BE2C (cell line): ENCODE data around the gene ABLIM3.

Source experiments
- DNase-seq: peaks from one replicate; pipeline ENCODE4 v3.0.0-alpha.2; 2020
- H3K27me3 ChIP-seq: fragments of 250-450 bp; sonication (Bioruptor Pico); 2 replicates; pipeline ENCODE4 v1.5.1; 2020; ENCODE audit warnings: mild to moderate bottlenecking
- H3K36me3 ChIP-seq: fragments of 250-450 bp; sonication (Bioruptor Pico); 2 replicates; pipeline ENCODE4 v1.5.1; 2020; ENCODE audit warnings: mild to moderate bottlenecking
- H3K4me1 ChIP-seq: fragments of 250-450 bp; sonication (Bioruptor Pico); 2 replicates; pipeline ENCODE4 v1.5.1; 2020
- H3K4me3 ChIP-seq: 2 replicates; pipeline ENCODE4 v1.5.1; 2011; ENCODE audit warnings: low read depth, low read length
- H3K9me3 ChIP-seq: fragments of 250-450 bp; sonication (Bioruptor Pico); 2 replicates; pipeline ENCODE4 v1.5.1; 2020
- CTCF ChIP-seq: IDR thresholded peaks from 2 replicates; pipeline ENCODE4 v1.5.1; 2012; ENCODE audit warnings: mild to moderate bottlenecking, low read depth, low read length

Gene ABLIM3

GRCh38 chr5:149201121-149201637, 59.9 kb downstream of the ABLIM3 start:
- Histone ChIP-seq H3K9me3 (no peaks in the 10 kb centered on the region), H3K4me1 (no peaks in the 10 kb centered on the region), H3K4me3 (no peak overlapping the region), H3K27me3 (no peaks in the 10 kb centered on the region), H3K36me3 (no peaks in the 10 kb centered on the region)
- DNase-seq = no peak
- no peak for TF ChIP-seq CTCF

- Histone ChIP-seq H3K4me1 (no peaks in the 10 kb centered on the region), H3K36me3 (no peaks in the 10 kb centered on the region), H3K4me3 (no peak overlapping the region), H3K9me3 (no peaks in the 10 kb centered on the region), H3K27me3 (no peaks in the 10 kb centered on the region)
- no peak for DNase-seq
- TF ChIP-seq CTCF = no peak
Observed at GRCh38 chr5:149202910-149203451, 61.7 kb downstream of the ABLIM3 start.

GRCh38 chr5:149203921-149204441, 62.7 kb downstream of the ABLIM3 start:
- Histone ChIP-seq H3K4me3 (no peak overlapping the region), H3K4me1 (no peaks in the 10 kb centered on the region), H3K9me3 (no peaks in the 10 kb centered on the region), H3K27me3 (no peaks in the 10 kb centered on the region), H3K36me3 (no peaks in the 10 kb centered on the region)
- TF ChIP-seq CTCF = no peak
- no peak for DNase-seq

GRCh38 chr5:149205625-149206523, 64.6 kb downstream of the ABLIM3 start:
- H3K9me3 ChIP-seq = no peaks in the 10 kb centered on the region
- no peak for TF ChIP-seq CTCF
- DNase-seq = no peak
- H3K4me1 ChIP-seq = no peaks in the 10 kb centered on the region
- H3K27me3 ChIP-seq = no peaks in the 10 kb centered on the region
- H3K36me3 ChIP-seq = no peaks in the 10 kb centered on the region
- H3K4me3 ChIP-seq = no peak overlapping the region

GRCh38 chr5:149206524-149207141, 65.3 kb downstream of the ABLIM3 start:
- H3K4me3 ChIP-seq = no peak overlapping the region
- H3K9me3 ChIP-seq = no peaks in the 10 kb centered on the region
- H3K27me3 ChIP-seq = no peaks in the 10 kb centered on the region
- no peaks in the 10 kb centered on the region for H3K4me1 ChIP-seq
- no peak for DNase-seq
- no peaks in the 10 kb centered on the region for H3K36me3 ChIP-seq
- no peak for TF ChIP-seq CTCF
